ENCODE data around the gene KRT85. TPM values are rescaled to one million over a fixed set of nuclear protein-coding genes. Genes with fewer than 3 reads are reported as not detected.
"Not testable (repeated sequence)": the region's sequence is repeated elsewhere in the genome, so short reads cannot be mapped to it uniquely, and the experiment has no call there.

KRT85 gene
- total and polyA plus RNA-seq, 3 donors from 2014 or later = 0.71 to 1.5 (median 0.74) TPM

- Histone ChIP-seq H3K36me3 (ENCODE audit: low read depth, missing control alignments) (no peaks in the 10 kb centered on the region), H3K27me3 (no peaks in the 10 kb centered on the region), H3K9me3 (no peaks in the 10 kb centered on the region), H3K4me1 (peaks cover 16% of the 10 kb centered on the region), H3K27ac (no peak overlapping the region), H3K4me3 (no peak overlapping the region)
- TF ChIP-seq, protein P1, sequence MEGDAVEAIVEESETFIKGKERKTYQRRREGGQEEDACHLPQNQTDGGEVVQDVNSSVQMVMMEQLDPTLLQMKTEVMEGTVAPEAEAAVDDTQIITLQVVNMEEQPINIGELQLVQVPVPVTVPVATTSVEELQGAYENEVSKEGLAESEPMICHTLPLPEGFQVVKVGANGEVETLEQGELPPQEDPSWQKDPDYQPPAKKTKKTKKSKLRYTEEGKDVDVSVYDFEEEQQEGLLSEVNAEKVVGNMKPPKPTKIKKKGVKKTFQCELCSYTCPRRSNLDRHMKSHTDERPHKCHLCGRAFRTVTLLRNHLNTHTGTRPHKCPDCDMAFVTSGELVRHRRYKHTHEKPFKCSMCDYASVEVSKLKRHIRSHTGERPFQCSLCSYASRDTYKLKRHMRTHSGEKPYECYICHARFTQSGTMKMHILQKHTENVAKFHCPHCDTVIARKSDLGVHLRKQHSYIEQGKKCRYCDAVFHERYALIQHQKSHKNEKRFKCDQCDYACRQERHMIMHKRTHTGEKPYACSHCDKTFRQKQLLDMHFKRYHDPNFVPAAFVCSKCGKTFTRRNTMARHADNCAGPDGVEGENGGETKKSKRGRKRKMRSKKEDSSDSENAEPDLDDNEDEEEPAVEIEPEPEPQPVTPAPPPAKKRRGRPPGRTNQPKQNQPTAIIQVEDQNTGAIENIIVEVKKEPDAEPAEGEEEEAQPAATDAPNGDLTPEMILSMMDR (IDR thresholded peaks at IDR 0.05) = no peak
- TF ChIP-seq POLR2A (IDR thresholded peaks at IDR 0.05) = no peak
- intact Hi-C loops (cut with DNase I; ENCODE audit: low total_unique reads) = no loop called here
- DNase-seq = no peak
- 81 to 89% methylated on average over 3 to 8 of the region's 8 CpGs for WGBS, 2 donors
Measured at GRCh38 chr12:52413782-52414345, 46.6 kb upstream of the KRT85 start.

GRCh38 chr12:52413202-52413601 lies 45.9 kb upstream of the KRT85 start:
- H3K4me1 ChIP-seq = peaks cover 16% of the 10 kb centered on the region
- no peak for DNase-seq
- intact Hi-C loops (cut with DNase I; ENCODE audit: low total_unique reads) = no loop called here
- no peaks in the 10 kb centered on the region for H3K36me3 ChIP-seq (ENCODE audit: low read depth, missing control alignments)
- no peak for TF ChIP-seq POLR2A (IDR thresholded peaks at IDR 0.05)
- TF ChIP-seq, protein P1 (IDR thresholded peaks at IDR 0.05) = no peak
- no peaks in the 10 kb centered on the region for H3K9me3 ChIP-seq
- no peaks in the 10 kb centered on the region for H3K27me3 ChIP-seq
- WGBS, 2 donors = 55 to 67% methylated on average over 4 of the region's 4 CpGs
- no peak overlapping the region for H3K4me3 ChIP-seq
- H3K27ac ChIP-seq = no peak overlapping the region

- Histone ChIP-seq H3K27me3 (no peaks in the 10 kb centered on the region), H3K4me1 (peaks cover 11% of the 10 kb centered on the region), H3K36me3 (ENCODE audit: low read depth, missing control alignments) (no peaks in the 10 kb centered on the region), H3K27ac (no peak overlapping the region), H3K4me3 (no peak overlapping the region), H3K9me3 (no peaks in the 10 kb centered on the region)
- intact Hi-C loops (cut with DNase I; ENCODE audit: low total_unique reads) = no loop called here
- no peak for DNase-seq
- TF ChIP-seq, protein P1 (IDR thresholded peaks at IDR 0.05) = no peak
- no peak for TF ChIP-seq POLR2A (IDR thresholded peaks at IDR 0.05)
- 92 to 94% methylated on average over 8 to 10 of the region's 10 CpGs for WGBS, 2 donors
Measured at GRCh38 chr12:52411815-52412214, 44.5 kb upstream of the KRT85 start.

GRCh38 chr12:52410589-52411248 lies 43.4 kb upstream of the KRT85 start:
- H3K27me3 ChIP-seq; H3K36me3 ChIP-seq (ENCODE audit: low read depth, missing control alignments); H3K27ac ChIP-seq; H3K9me3 ChIP-seq; H3K4me3 ChIP-seq; DNase-seq; intact Hi-C loops (cut with DNase I; ENCODE audit: low total_unique reads); H3K4me1 ChIP-seq: not testable (repeated sequence)
- 40 to 80% methylated on average over 1 of the region's 1 CpG for WGBS, 2 donors

DNA sequence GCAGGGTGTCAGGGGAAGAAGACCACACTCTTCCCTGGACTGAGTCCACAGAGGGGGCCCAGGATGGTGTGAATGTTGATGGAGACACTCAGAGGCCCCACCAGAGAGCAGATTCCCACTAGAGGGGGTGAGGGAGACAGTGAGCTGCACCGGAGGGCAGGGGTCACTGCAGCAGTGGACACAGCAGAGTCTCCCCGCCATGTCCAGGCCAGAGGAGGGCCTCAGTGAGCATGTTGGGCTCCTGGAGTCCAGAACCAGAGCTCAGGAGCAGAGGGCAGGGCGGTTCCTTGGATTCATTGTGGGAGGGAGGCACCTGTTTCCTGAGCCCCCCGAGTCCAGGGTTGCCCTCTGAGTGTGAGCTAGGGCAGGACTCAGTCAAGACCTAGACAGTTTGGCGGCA lies 40.6 kb upstream of the KRT85 start:
- Histone ChIP-seq H3K9me3 (no peaks in the 10 kb centered on the region), H3K36me3 (ENCODE audit: low read depth, missing control alignments) (no peaks in the 10 kb centered on the region), H3K27me3 (no peaks in the 10 kb centered on the region), H3K4me1 (peaks cover 6% of the 10 kb centered on the region), H3K4me3 (no peak overlapping the region), H3K27ac (no peak overlapping the region)
- 87 to 100% methylated on average over 2 to 5 of the region's 5 CpGs for WGBS, 2 donors
- intact Hi-C loops (cut with DNase I; ENCODE audit: low total_unique reads) = no loop called here
- DNase-seq = no peak
- TF ChIP-seq, protein P1 (IDR thresholded peaks at IDR 0.05) = no peak
- TF ChIP-seq POLR2A (IDR thresholded peaks at IDR 0.05) = no peak

All from testis (tissue), 3 donors.